ENCODE data around the gene ENTPD8. TPM values are rescaled to one million over a fixed set of nuclear protein-coding genes. Genes with fewer than 3 reads are reported as not detected.

Gene ENTPD8
- 0.16 and 0.24 TPM in 2 replicates for total RNA-seq
- long read RNA-seq: 0 reads

GRCh38 chr9:137441289-137441934, at the start of gene ENTPD8:
ENTPD8 (minus strand) TSS chr9:137441357; CDS start chr9:137438285, 3,072 bp downstream.
- no peak for DNase-seq (ENCODE audit: extremely low spot score, unreplicated experiment)
- Mint-ChIP-seq H3K27ac (ENCODE audit: unreplicated experiment) (peak within 1 kb of the TSS; percentile 18), H3K9me3 (ENCODE audit: unreplicated experiment) (no peaks in the 10 kb centered on the region), H3K27me3 (ENCODE audit: unreplicated experiment) (peaks cover 2% of the 10 kb centered on the region), H3K4me3 (ENCODE audit: unreplicated experiment) (peak within 1 kb of the TSS; percentile 65), H3K36me3 (ENCODE audit: unreplicated experiment) (no peaks in the 10 kb centered on the region), H3K4me1 (ENCODE audit: unreplicated experiment) (peaks cover 17% of the 10 kb centered on the region)
- TF ChIP-seq CTCF (IDR thresholded peaks at IDR 0.05): no peak

GRCh38 chr9:137490532-137491186, 49.5 kb upstream of the ENTPD8 start:
- TF ChIP-seq CTCF (IDR thresholded peaks at IDR 0.05): no peak
- no peak for DNase-seq (ENCODE audit: extremely low spot score, unreplicated experiment)
- Mint-ChIP-seq H3K27me3 (ENCODE audit: unreplicated experiment) (no peaks in the 10 kb centered on the region), H3K4me3 (ENCODE audit: unreplicated experiment) (no peak overlapping the region), H3K9me3 (ENCODE audit: unreplicated experiment) (no peaks in the 10 kb centered on the region), H3K4me1 (ENCODE audit: unreplicated experiment) (no peaks in the 10 kb centered on the region), H3K36me3 (ENCODE audit: unreplicated experiment) (peaks cover 3% of the 10 kb centered on the region), H3K27ac (ENCODE audit: unreplicated experiment) (no peak overlapping the region)

GRCh38 chr9:137488906-137489305, 47.7 kb upstream of the ENTPD8 start:
- peaks cover 4% of the 10 kb centered on the region for H3K4me1 Mint-ChIP-seq (ENCODE audit: unreplicated experiment)
- H3K36me3 Mint-ChIP-seq (ENCODE audit: unreplicated experiment): peaks cover 3% of the 10 kb centered on the region
- no peaks in the 10 kb centered on the region for H3K27me3 Mint-ChIP-seq (ENCODE audit: unreplicated experiment)
- no peak for TF ChIP-seq CTCF (IDR thresholded peaks at IDR 0.05)
- H3K27ac Mint-ChIP-seq (ENCODE audit: unreplicated experiment): no peak overlapping the region
- H3K4me3 Mint-ChIP-seq (ENCODE audit: unreplicated experiment): no peak overlapping the region
- no peak for DNase-seq (ENCODE audit: extremely low spot score, unreplicated experiment)
- H3K9me3 Mint-ChIP-seq (ENCODE audit: unreplicated experiment): no peaks in the 10 kb centered on the region

GRCh38 chr9:137488327-137488653, 47.1 kb upstream of the ENTPD8 start:
- no peak for TF ChIP-seq CTCF (IDR thresholded peaks at IDR 0.05)
- no peaks in the 10 kb centered on the region for H3K9me3 Mint-ChIP-seq (ENCODE audit: unreplicated experiment)
- H3K27ac Mint-ChIP-seq (ENCODE audit: unreplicated experiment): no peak overlapping the region
- no peaks in the 10 kb centered on the region for H3K27me3 Mint-ChIP-seq (ENCODE audit: unreplicated experiment)
- H3K4me1 Mint-ChIP-seq (ENCODE audit: unreplicated experiment): peaks cover 5% of the 10 kb centered on the region
- H3K36me3 Mint-ChIP-seq (ENCODE audit: unreplicated experiment): peaks cover 3% of the 10 kb centered on the region
- DNase-seq (ENCODE audit: extremely low spot score, unreplicated experiment): no peak
- H3K4me3 Mint-ChIP-seq (ENCODE audit: unreplicated experiment): no peak overlapping the region

GRCh38 chr9:137487454-137488326, 46.5 kb upstream of the ENTPD8 start:
- H3K27ac Mint-ChIP-seq (ENCODE audit: unreplicated experiment): no peak overlapping the region
- no peaks in the 10 kb centered on the region for H3K27me3 Mint-ChIP-seq (ENCODE audit: unreplicated experiment)
- peaks cover 3% of the 10 kb centered on the region for H3K36me3 Mint-ChIP-seq (ENCODE audit: unreplicated experiment)
- DNase-seq (ENCODE audit: extremely low spot score, unreplicated experiment): no peak
- no peak overlapping the region for H3K4me3 Mint-ChIP-seq (ENCODE audit: unreplicated experiment)
- H3K4me1 Mint-ChIP-seq (ENCODE audit: unreplicated experiment): peaks cover 5% of the 10 kb centered on the region
- no peak for TF ChIP-seq CTCF (IDR thresholded peaks at IDR 0.05)
- H3K9me3 Mint-ChIP-seq (ENCODE audit: unreplicated experiment): no peaks in the 10 kb centered on the region
